Upper lobe of left lung (tissue), 4 donors: ENCODE measurements around the gene DPCD.

Experiments
- CTCF ChIP-seq, 6 experiments: fragments of 450-650 bp in 4 of 6; fragments of 200-600 bp in 2 of 6; sonication (generic) in 2 of 6; IDR thresholded peaks; one replicate each; pipeline ENCODE4 v1.5.1; 2016 to 2019; ENCODE audit warnings: antibody characterized with exemption in 6 of 6
- POLR2A ChIP-seq, 4 donors: fragments of 450-650 bp; IDR thresholded peaks; one replicate each; pipeline ENCODE4 v1.5.1; 2016 to 2017; ENCODE audit warnings: antibody characterized with exemption in 4 of 4, mild to moderate bottlenecking in 2 of 4
- POLR2AphosphoS5 ChIP-seq, 2 donors: sonication (generic); formaldehyde crosslinking; IDR thresholded peaks; one replicate each; pipeline ENCODE4 v1.5.1; 2017; ENCODE audit warnings: antibody characterized with exemption in 2 of 2

DNA sequence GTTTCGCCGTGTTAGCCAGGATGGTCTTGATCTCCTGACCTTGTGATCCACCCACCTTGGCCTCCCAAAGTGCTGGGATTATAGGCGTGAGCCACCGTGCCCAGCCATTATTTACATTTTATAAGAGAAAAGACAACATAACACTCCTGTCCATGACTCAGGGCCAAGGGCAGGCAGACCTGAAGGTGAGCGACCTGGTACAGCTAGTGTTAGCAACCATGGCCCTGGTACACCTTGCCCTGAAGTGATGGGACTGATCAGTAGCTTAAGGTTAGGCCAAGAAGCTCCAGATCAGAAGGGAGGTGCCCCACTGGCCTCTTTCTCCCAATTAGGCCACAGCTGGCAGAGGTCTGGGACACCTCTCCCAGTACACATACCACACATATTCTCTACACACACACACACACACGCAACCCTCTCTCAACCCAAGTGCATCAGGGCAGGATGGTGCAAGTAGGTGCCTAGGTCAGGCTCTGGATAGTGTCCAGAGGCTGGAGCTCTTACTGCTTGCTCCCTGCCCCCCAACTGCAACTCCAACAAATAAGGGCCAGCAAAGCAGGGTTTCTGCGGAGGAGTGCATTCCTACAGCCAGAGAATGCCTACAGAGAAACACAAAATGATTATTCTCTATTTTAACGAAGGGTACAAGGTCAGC lies 43.8 kb downstream of the DPCD start:
- TF ChIP-seq CTCF (IDR thresholded peaks at IDR 0.05) (no peak), POLR2A (IDR thresholded peaks at IDR 0.05) (no peak), POLR2AphosphoS5 (IDR thresholded peaks at IDR 0.05) (no peak)
